Measurements from ENCODE around the gene IMMP1L. TPM values are rescaled to one million over a fixed set of nuclear protein-coding genes. Genes with fewer than 3 reads are reported as not detected.

The IMMP1L gene
- total and polyA plus RNA-seq, 10 of the 15 experiments (the other 5 are each of a cell fraction or from before 2014, with no cell fraction given): 29.4 to 145 (median 85.8) TPM

GRCh38 chr11:31422703-31423102 is 86.7 kb downstream of the IMMP1L start:
- intact Hi-C loops (cut with micrococcal nuclease; ENCODE audit: unreplicated experiment): no loop called here
- H3K36me3 ChIP-seq (ENCODE audit: control insufficient read depth in 2 of 2, insufficient read depth in 2 of 2, low read length in 1 of 2): peaks cover 0 to 3% of the 10 kb centered on the region in 2 experiments; a peak in 1 of 4 replicates
- no peaks in the 10 kb centered on the region for H3K4me1 ChIP-seq (ENCODE audit: control insufficient read depth, insufficient read depth, low read length)
- no peaks in the 10 kb centered on the region for H3K27me3 ChIP-seq (replicated peaks in 1 of 2; ENCODE audit: control insufficient read depth in 2 of 2, insufficient read depth in 2 of 2, low read length in 1 of 2)
- ChIA-PET CTCF (no interaction called here), SMC1A (ENCODE audit: uncharacterized antibody, unreplicated experiment) (interaction anchor here (1.4 to 1.5 kb wide), 2 partner anchors 8 to 40 kb away, joined by 5 read pairs; no protein-coding TSS in a partner anchor), POLR2A (no interaction called here), RAD21 (ENCODE audit: unreplicated experiment) (no interaction called here)
- no peak overlapping the region for H2AFZ ChIP-seq (ENCODE audit: control insufficient read depth, low read depth, low read length)
- H3K79me2 ChIP-seq (ENCODE audit: control insufficient read depth, insufficient read depth, low read length): no peaks in the 10 kb centered on the region
- H3K4me2 ChIP-seq (ENCODE audit: control insufficient read depth, insufficient read depth): no peak overlapping the region
- BruUV-seq (replicated peaks): no TSS peak
- no peak overlapping the region for H3K9ac ChIP-seq (ENCODE audit: control insufficient read depth, insufficient read depth, low read length)
- DNase-seq (ENCODE audit: low read depth, low spot score): no peak
- no peaks in the 10 kb centered on the region for H4K20me1 ChIP-seq (ENCODE audit: control insufficient read depth, insufficient read depth)
- no peaks in the 10 kb centered on the region for H3K9me3 ChIP-seq (replicated peaks; ENCODE audit: control insufficient read depth, insufficient read depth, low read length)
- in situ Hi-C loops (cut with MboI): no loop called here
- H3K27ac ChIP-seq (ENCODE audit: control insufficient read depth, insufficient read depth): no peak overlapping the region
- WGBS (ENCODE audit: insufficient coverage, insufficient replicate concordance, low lambda C conversion rate, missing lambda C conversion rate): 100% methylated on average over 1 of the region's 1 CpG
- FAIRE-seq: no peak
- TF ChIP-seq NR2C1 (IDR thresholded peaks at IDR 0.05) (no peak), GABPA (IDR thresholded peaks at IDR 0.05; ENCODE audit: low read depth) (no peak), EZH2 (IDR thresholded peaks at IDR 0.05; ENCODE audit: borderline replicate concordance, control insufficient read depth, low read depth, low read length) (no peak), HCFC1 (IDR thresholded peaks at IDR 0.05; ENCODE audit: low read length) (no peak), ZBTB40 (IDR thresholded peaks at IDR 0.05; ENCODE audit: borderline replicate concordance) (no peak), CBX5 (IDR thresholded peaks at IDR 0.05; ENCODE audit: low read depth) (no peak), ZBTB33 (IDR thresholded peaks at IDR 0.05) (no peak)
- H3K4me3 ChIP-seq: no peak overlapping the region
- no peak for ATAC-seq

Measured in GM12878 (cell line).